HCT116 (cell line): Measurements from ENCODE around the gene TMEM63B. TPM values are rescaled to one million over a fixed set of nuclear protein-coding genes. Genes with fewer than 3 reads are reported as not detected.

Experiments
- ATAC-seq: fragments of 200-7000 bp; cut with Tn5 transposase; 2 replicates; pipeline ENCODE4 v1.9.1; 2020; ENCODE audit warnings: mild to moderate bottlenecking, moderate library complexity
- BruUV-seq: library from RNA; stranded (reverse); fragments of 400-500 nt; replicated peaks from 2 replicates; lab custom pipeline; 2021; lab: Mats Ljungman, UMichigan
- CTCF ChIA-PET: fragments of 300-600 bp; sonication (Branson Sonifier 250); formaldehyde crosslinking; loops from one replicate; lab custom pipeline; 2021; ENCODE audit warnings: antibody characterized with exemption; lab: Charles Lee
- POLR2A ChIA-PET: fragments of 300-600, 350-600 bp; sonication (Branson Sonifier 250); formaldehyde crosslinking; loops from one replicate; lab custom pipeline; 2021; ENCODE audit warnings: antibody characterized with exemption; lab: Charles Lee
- RAD21 ChIA-PET, 2 experiments: fragments of 300-600 bp; sonication (Branson Sonifier 250); formaldehyde crosslinking; loops; one replicate each; lab custom pipeline; 2023; ENCODE audit warnings: low total read pairs in 2 of 2; ENCODE audit not compliant: uncharacterized antibody in 2 of 2, unreplicated experiment in 2 of 2, low non-redundant PET in 1 of 2; lab: Charles Lee
- DNase-seq: peaks from one replicate; pipeline ENCODE4 v3.0.0-alpha.2; 2010; ENCODE audit warnings: low read depth, low spot score
- H2AFZ ChIP-seq: fragments of 200-600 bp; shearing (Covaris generic), sonication (generic); 2 replicates; pipeline ENCODE4 v1.6.1; 2017; ENCODE audit warnings: low read depth, mixed run types, mixed read lengths, antibody characterized with exemption, low read length; ENCODE audit not compliant: poor library complexity, severe bottlenecking
- H3K27ac ChIP-seq: 2 replicates; pipeline ENCODE4 v1.5.1; 2012; ENCODE audit warnings: low read depth, low read length
- H3K27me3 ChIP-seq: fragments of 200-600 bp; sonication (generic); 2 replicates; pipeline ENCODE4 v1.6.1; 2016; ENCODE audit warnings: mixed run types, low read length, mixed read lengths; ENCODE audit not compliant: insufficient read depth
- H3K36me3 ChIP-seq, 2 experiments: fragments of 200-500 bp in 1 of 2; fragments of 200-600 bp in 1 of 2; sonication (Bioruptor generic) in 1 of 2; sonication (generic) in 1 of 2; 2 replicates each; pipeline versions ENCODE4 v1.5.1 to v1.6.1; 2014 to 2016; ENCODE audit warnings: low read length in 2 of 2, inconsistent platforms in 1 of 2, mixed read lengths in 1 of 2, mixed run types in 1 of 2; ENCODE audit not compliant: insufficient read depth in 2 of 2, control insufficient read depth in 1 of 2
- H3K4me1 ChIP-seq, 2 experiments: fragments of 200-600 bp in 1 of 2; sonication (generic) in 1 of 2; 2 replicates each; pipeline versions ENCODE4 v1.5.1 to v1.6.1; 2012 to 2017; ENCODE audit warnings: low read length in 2 of 2, inconsistent platforms in 1 of 2, mild to moderate bottlenecking in 1 of 2, mixed read lengths in 1 of 2, mixed run types in 1 of 2, moderate library complexity in 1 of 2; ENCODE audit not compliant: insufficient read depth in 2 of 2, control insufficient read depth in 1 of 2
- H3K4me2 ChIP-seq: fragments of 200-600 bp; sonication (generic); 2 replicates; pipeline ENCODE4 v1.6.1; 2017; ENCODE audit warnings: mixed run types, low read length, mixed read lengths
- H3K4me3 ChIP-seq, 2 experiments: fragments of 200-600 bp in 1 of 2; sonication (generic) in 1 of 2; replicated peaks in 1 of 2; 2 replicates each; pipeline ENCODE4 v1.5.1; 2011 to 2016; ENCODE audit warnings: low read length in 2 of 2, control low read depth in 1 of 2, low read depth in 1 of 2, mild to moderate bottlenecking in 1 of 2, mixed read lengths in 1 of 2, mixed run types in 1 of 2
- H3K79me2 ChIP-seq: fragments of 200-600 bp; sonication (generic); 2 replicates; pipeline ENCODE4 v1.6.1; 2017; ENCODE audit warnings: mild to moderate bottlenecking, mixed run types, low read length, moderate library complexity, mixed read lengths; ENCODE audit not compliant: insufficient read depth
- H3K9ac ChIP-seq: fragments of 200-600 bp; sonication (generic); 2 replicates; pipeline ENCODE4 v1.6.1; 2016; ENCODE audit warnings: low read length, mixed read lengths
- H3K9me2 ChIP-seq: fragments of 200-600 bp; sonication (generic), shearing (Covaris generic); 2 replicates; pipeline ENCODE4 v1.6.1; 2017; ENCODE audit warnings: mixed run types, mild to moderate bottlenecking, moderate library complexity; ENCODE audit not compliant: insufficient read depth
- H3K9me3 ChIP-seq, 2 experiments: fragments of 200-500 bp in 1 of 2; fragments of 200-600 bp in 1 of 2; sonication (Bioruptor generic) in 1 of 2; sonication (generic) in 1 of 2; 2 replicates each; pipeline ENCODE4 v1.6.1; 2014 to 2017; ENCODE audit warnings: low read length in 2 of 2, mixed read lengths in 2 of 2, inconsistent platforms in 1 of 2, low read depth in 1 of 2, mild to moderate bottlenecking in 1 of 2, mixed run types in 1 of 2, moderate library complexity in 1 of 2; ENCODE audit not compliant: control insufficient read depth in 1 of 2, insufficient read depth in 1 of 2
- H4K20me1 ChIP-seq: fragments of 200-600 bp; sonication (generic), shearing (Covaris generic); 2 replicates; pipeline ENCODE4 v1.6.1; 2017; ENCODE audit warnings: mixed run types, mild to moderate bottlenecking, moderate library complexity; ENCODE audit not compliant: insufficient read depth
- CBX3 ChIP-seq: IDR thresholded peaks from 2 replicates; pipeline ENCODE4 v1.6.1; 2012; ENCODE audit warnings: low read depth
- EGR1 ChIP-seq: IDR thresholded peaks from 2 replicates; pipeline ENCODE4 v1.6.1; 2012; ENCODE audit warnings: low read depth
- ELF1 ChIP-seq: IDR thresholded peaks from 2 replicates; pipeline ENCODE4 v1.6.1; 2012; ENCODE audit warnings: low read depth, borderline replicate concordance
- EZH2phosphoT487 ChIP-seq: fragments of 200-600 bp; IDR thresholded peaks from 2 replicates; pipeline ENCODE4 v1.6.1; 2018; ENCODE audit warnings: antibody characterized with exemption, borderline replicate concordance
- FOSL1 ChIP-seq: IDR thresholded peaks from 2 replicates; pipeline ENCODE4 v1.6.1; 2012; ENCODE audit warnings: low read depth
- JUND ChIP-seq: IDR thresholded peaks from 2 replicates; pipeline ENCODE4 v1.6.1; 2012
- POLR2A ChIP-seq: IDR thresholded peaks from 2 replicates; pipeline ENCODE4 v1.7.0; 2011; ENCODE audit warnings: borderline replicate concordance; ENCODE audit not compliant: insufficient read depth, insufficient read length; ENCODE audit errors: extremely low read depth
- RAD21 ChIP-seq: IDR thresholded peaks from 2 replicates; pipeline ENCODE4 v1.6.1; 2012; ENCODE audit warnings: low read depth, mild to moderate bottlenecking
- REST ChIP-seq: IDR thresholded peaks from 2 replicates; pipeline ENCODE4 v1.6.1; 2012; ENCODE audit warnings: low read depth
- SIN3A ChIP-seq: IDR thresholded peaks from 2 replicates; pipeline ENCODE4 v1.6.1; 2012; ENCODE audit warnings: low read depth
- SRF ChIP-seq: IDR thresholded peaks from 2 replicates; pipeline ENCODE4 v1.6.1; 2012; ENCODE audit warnings: low read depth
- TCF7L2 ChIP-seq: IDR thresholded peaks from 2 replicates; pipeline ENCODE4 v1.7.0; 2011; ENCODE audit warnings: borderline replicate concordance, inconsistent platforms; ENCODE audit not compliant: insufficient read depth, insufficient read length; ENCODE audit errors: extremely low read depth
- YY1 ChIP-seq: IDR thresholded peaks from 2 replicates; pipeline ENCODE4 v1.6.1; 2011; ENCODE audit warnings: low read length, low read depth, moderate library complexity, mild to moderate bottlenecking; ENCODE audit not compliant: insufficient replicate concordance; ENCODE audit errors: extremely low read depth
- ZFX ChIP-seq: fragments of 450-650 bp; IDR thresholded peaks from 2 replicates; pipeline ENCODE4 v1.6.1; 2017
- ZNF274 ChIP-seq: fragments of 200-500 bp; sonication (Bioruptor generic); IDR thresholded peaks from 2 replicates; pipeline ENCODE4 v1.6.1; 2014; ENCODE audit warnings: mild to moderate bottlenecking, low read depth, low read length, inconsistent platforms
- intact Hi-C: fragments of 100-400 bp; cut with micrococcal nuclease; formaldehyde crosslinking; loops from 2 replicates; pipeline ENCODE4 v1.10.0; 2022
- total RNA-seq: library from RNA; stranded (reverse); gene quantifications from one replicate; pipeline ENCODE4 v1.2.1, GENCODE V29; 2021; ENCODE audit not compliant: unreplicated experiment
- TF ChIP-seq, protein P1 (sequence below): IDR thresholded peaks from 2 replicates; pipeline ENCODE4 v1.6.1; 2011; ENCODE audit warnings: mild to moderate bottlenecking, low read length, moderate library complexity; ENCODE audit not compliant: insufficient replicate concordance; ENCODE audit errors: extremely low read depth
- TF ChIP-seq, protein P2 (sequence below): IDR thresholded peaks from 2 replicates; pipeline ENCODE4 v1.6.1; 2012
- TF ChIP-seq, protein P3 (sequence below), 3 experiments: fragments of 200-600 bp in 1 of 3; sonication (generic) in 1 of 3; IDR thresholded peaks in 2 of 3; conservative IDR thresholded peaks in 1 of 3; 2 replicates each; pipeline ENCODE4 v1.5.1; 2012 to 2017; ENCODE audit warnings: low read depth in 2 of 3, low read length in 2 of 3, antibody characterized with exemption in 1 of 3, borderline replicate concordance in 1 of 3, control low read depth in 1 of 3, mild to moderate bottlenecking in 1 of 3, mixed read lengths in 1 of 3, mixed run types in 1 of 3, moderate library complexity in 1 of 3; ENCODE audit not compliant: insufficient read depth in 1 of 3

Gene TMEM63B
- total RNA-seq, 1 experiment from 2014 or later: 58.2 TPM

GRCh38 chr6:44131892-44132291 lies 4.5 kb downstream of the TMEM63B start:
- H3K79me2 ChIP-seq: peaks cover 33% of the 10 kb centered on the region
- no peak overlapping the region for H3K9ac ChIP-seq
- DNase-seq (no peak), ATAC-seq (no peak)
- H3K27me3 ChIP-seq: no peaks in the 10 kb centered on the region
- TF ChIP-seq SRF: no peak
- no peak for TF ChIP-seq REST
- TF ChIP-seq, protein P1, sequence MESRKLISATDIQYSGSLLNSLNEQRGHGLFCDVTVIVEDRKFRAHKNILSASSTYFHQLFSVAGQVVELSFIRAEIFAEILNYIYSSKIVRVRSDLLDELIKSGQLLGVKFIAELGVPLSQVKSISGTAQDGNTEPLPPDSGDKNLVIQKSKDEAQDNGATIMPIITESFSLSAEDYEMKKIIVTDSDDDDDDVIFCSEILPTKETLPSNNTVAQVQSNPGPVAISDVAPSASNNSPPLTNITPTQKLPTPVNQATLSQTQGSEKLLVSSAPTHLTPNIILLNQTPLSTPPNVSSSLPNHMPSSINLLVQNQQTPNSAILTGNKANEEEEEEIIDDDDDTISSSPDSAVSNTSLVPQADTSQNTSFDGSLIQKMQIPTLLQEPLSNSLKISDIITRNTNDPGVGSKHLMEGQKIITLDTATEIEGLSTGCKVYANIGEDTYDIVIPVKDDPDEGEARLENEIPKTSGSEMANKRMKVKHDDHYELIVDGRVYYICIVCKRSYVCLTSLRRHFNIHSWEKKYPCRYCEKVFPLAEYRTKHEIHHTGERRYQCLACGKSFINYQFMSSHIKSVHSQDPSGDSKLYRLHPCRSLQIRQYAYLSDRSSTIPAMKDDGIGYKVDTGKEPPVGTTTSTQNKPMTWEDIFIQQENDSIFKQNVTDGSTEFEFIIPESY: no peak
- TF ChIP-seq FOSL1: no peak
- TF ChIP-seq ELF1: no peak
- no peak for TF ChIP-seq YY1
- no peak for TF ChIP-seq EGR1
- no peak for TF ChIP-seq CBX3
- TF ChIP-seq TCF7L2: no peak
- no peak for TF ChIP-seq JUND
- no peak for TF ChIP-seq ZFX
- TF ChIP-seq, protein P2, sequence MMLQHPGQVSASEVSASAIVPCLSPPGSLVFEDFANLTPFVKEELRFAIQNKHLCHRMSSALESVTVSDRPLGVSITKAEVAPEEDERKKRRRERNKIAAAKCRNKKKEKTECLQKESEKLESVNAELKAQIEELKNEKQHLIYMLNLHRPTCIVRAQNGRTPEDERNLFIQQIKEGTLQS: no peak
- TF ChIP-seq POLR2A: no peak
- TF ChIP-seq, protein P3, sequence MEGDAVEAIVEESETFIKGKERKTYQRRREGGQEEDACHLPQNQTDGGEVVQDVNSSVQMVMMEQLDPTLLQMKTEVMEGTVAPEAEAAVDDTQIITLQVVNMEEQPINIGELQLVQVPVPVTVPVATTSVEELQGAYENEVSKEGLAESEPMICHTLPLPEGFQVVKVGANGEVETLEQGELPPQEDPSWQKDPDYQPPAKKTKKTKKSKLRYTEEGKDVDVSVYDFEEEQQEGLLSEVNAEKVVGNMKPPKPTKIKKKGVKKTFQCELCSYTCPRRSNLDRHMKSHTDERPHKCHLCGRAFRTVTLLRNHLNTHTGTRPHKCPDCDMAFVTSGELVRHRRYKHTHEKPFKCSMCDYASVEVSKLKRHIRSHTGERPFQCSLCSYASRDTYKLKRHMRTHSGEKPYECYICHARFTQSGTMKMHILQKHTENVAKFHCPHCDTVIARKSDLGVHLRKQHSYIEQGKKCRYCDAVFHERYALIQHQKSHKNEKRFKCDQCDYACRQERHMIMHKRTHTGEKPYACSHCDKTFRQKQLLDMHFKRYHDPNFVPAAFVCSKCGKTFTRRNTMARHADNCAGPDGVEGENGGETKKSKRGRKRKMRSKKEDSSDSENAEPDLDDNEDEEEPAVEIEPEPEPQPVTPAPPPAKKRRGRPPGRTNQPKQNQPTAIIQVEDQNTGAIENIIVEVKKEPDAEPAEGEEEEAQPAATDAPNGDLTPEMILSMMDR (IDR thresholded peaks at IDR 0.05 in 2 of 3, conservative IDR thresholded peaks at IDR 0.05 in 1 of 3; ENCODE audit: borderline replicate concordance in 1 of 3, insufficient read depth in 1 of 3, low read depth in 2 of 3, low read length in 2 of 3): no peak
- TF ChIP-seq ZNF274: no peak
- TF ChIP-seq EZH2phosphoT487: no peak
- TF ChIP-seq SIN3A: no peak
- no peak for TF ChIP-seq RAD21
- intact Hi-C loops: no loop called here
- peaks cover 12 to 27% of the 10 kb centered on the region in 2 experiments; a peak in 3 of 4 replicates for H3K4me1 ChIP-seq
- no peak overlapping the region for H2AFZ ChIP-seq
- CTCF ChIA-PET: no interaction called here
- no peak overlapping the region for H3K27ac ChIP-seq
- H3K4me3 ChIP-seq: no peak overlapping the region
- POLR2A ChIA-PET: interaction anchor here (1.5 kb wide), 1 partner anchor 91 kb away, joined by 5 read pairs; the partner anchor contains the start of gene SLC29A1
- H3K4me2 ChIP-seq: no peak overlapping the region
- no peaks in the 10 kb centered on the region for H3K9me3 ChIP-seq
- RAD21 ChIA-PET: no interaction called here
- peaks cover 0 to 2% of the 10 kb centered on the region in 2 experiments; a peak in 2 of 4 replicates for H3K36me3 ChIP-seq
- no TSS peak for BruUV-seq
- H4K20me1 ChIP-seq: no peaks in the 10 kb centered on the region
- no peaks in the 10 kb centered on the region for H3K9me2 ChIP-seq
